Stimulated activated memory B cell treated with anti-CD40 and anti-IgM and Interleukin-4, amounts not matched to agents 10 μg/mL and 1 μg/mL and 100 μg/mL, for 72 hours (primary cell): Measurements from ENCODE around the gene DCLK1.

ENCODE experiments used
- ATAC-seq: fragments of 150-1000 bp; cut with Tn5 transposase; 2 replicates; pipeline ENCODE4 v1.10.0; 2021
- H3K27ac Mint-ChIP-seq: one replicate; pipeline ENCODE4 v1.8.0; 2022; ENCODE audit warnings: mild to moderate bottlenecking, mixed read lengths
- H3K27me3 Mint-ChIP-seq: one replicate; pipeline ENCODE4 v1.8.0; 2022; ENCODE audit warnings: mixed read lengths
- H3K36me3 Mint-ChIP-seq: one replicate; pipeline ENCODE4 v1.8.0; 2022; ENCODE audit warnings: mixed read lengths
- H3K4me1 Mint-ChIP-seq: one replicate; pipeline ENCODE4 v1.8.0; 2022; ENCODE audit warnings: mixed read lengths
- H3K4me3 Mint-ChIP-seq: one replicate; pipeline ENCODE4 v1.8.0; 2022; ENCODE audit warnings: mild to moderate bottlenecking, moderate library complexity, mixed read lengths
- H3K9me3 Mint-ChIP-seq: one replicate; pipeline ENCODE4 v1.8.0; 2022; ENCODE audit warnings: mixed read lengths

Gene DCLK1

DNA sequence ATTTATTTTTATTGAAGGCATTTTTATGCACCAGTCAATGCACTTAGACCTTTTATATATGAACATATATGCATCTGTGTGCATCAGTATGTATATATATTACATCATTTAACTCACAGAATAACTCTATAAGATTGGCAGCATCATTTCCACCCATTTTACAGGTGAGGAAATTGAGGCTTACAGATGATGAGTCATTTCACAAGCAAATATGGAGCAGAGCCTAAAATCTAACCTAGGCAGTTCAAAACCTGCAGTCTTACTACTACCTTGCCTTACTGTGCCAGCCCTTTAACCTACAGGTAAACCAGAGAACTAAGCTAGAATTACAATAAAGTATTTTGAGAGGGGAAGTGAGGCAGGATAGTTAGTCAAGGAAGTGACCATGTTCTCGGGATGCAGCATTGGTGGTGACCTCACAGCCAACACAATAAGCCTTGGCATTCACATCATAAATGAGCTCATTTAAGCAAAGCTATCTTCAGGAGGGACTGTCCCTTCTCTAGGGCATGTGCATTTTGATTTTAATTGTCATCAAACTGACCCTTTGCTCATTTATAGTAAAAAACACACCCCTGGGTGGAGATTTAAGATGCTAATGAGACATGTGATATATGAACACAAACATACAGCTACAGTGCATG is 274.3 kb downstream of the DCLK1 start:
- no peak for ATAC-seq
- H3K4me3 Mint-ChIP-seq, result no peak overlapping the region
- H3K36me3 Mint-ChIP-seq, result no peaks in the 10 kb centered on the region
- H3K27me3 Mint-ChIP-seq, result no peaks in the 10 kb centered on the region
- H3K4me1 Mint-ChIP-seq, result no peaks in the 10 kb centered on the region
- H3K9me3 Mint-ChIP-seq, result no peaks in the 10 kb centered on the region
- H3K27ac Mint-ChIP-seq, result no peak overlapping the region

DNA sequence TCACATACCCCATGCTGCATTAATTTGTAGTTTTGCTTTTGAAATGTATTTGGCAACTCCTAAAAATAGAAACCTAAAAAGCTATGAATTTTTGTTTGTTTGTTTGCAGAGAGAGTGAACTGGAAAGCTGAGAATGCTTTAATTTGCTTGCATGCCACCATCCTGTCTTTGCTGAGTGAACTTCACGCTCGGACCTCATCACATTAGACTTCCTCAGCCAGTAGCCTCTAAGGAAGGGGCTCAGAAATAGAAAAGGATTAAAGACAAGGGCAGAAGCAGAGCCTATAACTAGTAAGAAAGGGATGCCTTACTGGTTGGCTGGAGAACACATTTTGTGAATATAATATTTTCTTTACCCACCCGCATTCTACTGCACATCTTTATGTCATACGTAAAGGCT is 275.1 kb downstream of the DCLK1 start:
- peaks cover 3% of the 10 kb centered on the region for H3K9me3 Mint-ChIP-seq
- no peak for ATAC-seq
- no peaks in the 10 kb centered on the region for H3K27me3 Mint-ChIP-seq
- H3K36me3 Mint-ChIP-seq, result no peaks in the 10 kb centered on the region
- H3K4me3 Mint-ChIP-seq, result no peak overlapping the region
- H3K27ac Mint-ChIP-seq, result no peak overlapping the region
- H3K4me1 Mint-ChIP-seq, result no peaks in the 10 kb centered on the region

- no peak for ATAC-seq
- Mint-ChIP-seq H3K27me3 (no peaks in the 10 kb centered on the region), H3K9me3 (peaks cover 3% of the 10 kb centered on the region), H3K4me3 (no peak overlapping the region), H3K36me3 (no peaks in the 10 kb centered on the region), H3K27ac (no peak overlapping the region), H3K4me1 (no peaks in the 10 kb centered on the region)
Observed at GRCh38 chr13:35855531-35856019, 275.6 kb downstream of the DCLK1 start.

DNA sequence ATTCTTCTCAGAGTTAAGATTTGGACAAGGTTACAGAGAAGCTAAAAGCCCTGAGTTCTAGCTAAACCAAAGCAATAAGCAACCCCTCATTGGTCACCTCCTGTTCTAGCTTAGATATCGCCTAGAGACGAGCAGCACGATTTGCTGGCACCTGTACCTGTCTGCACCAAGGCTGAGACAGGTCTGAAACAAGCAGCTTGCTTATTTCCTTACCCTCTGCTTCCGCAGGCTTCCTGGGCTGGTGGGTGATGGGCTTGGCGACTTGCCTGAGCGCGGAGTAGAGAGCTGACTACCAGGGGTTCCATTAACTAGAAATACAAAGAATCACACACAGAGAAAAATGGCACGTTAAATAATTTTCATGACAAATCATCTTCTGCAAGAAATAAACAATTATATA is 276.9 kb downstream of the DCLK1 start:
- no peaks in the 10 kb centered on the region for H3K36me3 Mint-ChIP-seq
- no peaks in the 10 kb centered on the region for H3K27me3 Mint-ChIP-seq
- no peak overlapping the region for H3K27ac Mint-ChIP-seq
- H3K4me3 Mint-ChIP-seq, result no peak overlapping the region
- H3K9me3 Mint-ChIP-seq, result peaks cover 3% of the 10 kb centered on the region
- no peaks in the 10 kb centered on the region for H3K4me1 Mint-ChIP-seq
- ATAC-seq, result no peak

GRCh38 chr13:35851881-35852280 is 279.3 kb downstream of the DCLK1 start:
- no peak for ATAC-seq
- Mint-ChIP-seq H3K27ac (no peak overlapping the region), H3K36me3 (no peaks in the 10 kb centered on the region), H3K27me3 (no peaks in the 10 kb centered on the region), H3K4me3 (no peak overlapping the region), H3K4me1 (no peaks in the 10 kb centered on the region), H3K9me3 (peaks cover 3% of the 10 kb centered on the region)

DNA sequence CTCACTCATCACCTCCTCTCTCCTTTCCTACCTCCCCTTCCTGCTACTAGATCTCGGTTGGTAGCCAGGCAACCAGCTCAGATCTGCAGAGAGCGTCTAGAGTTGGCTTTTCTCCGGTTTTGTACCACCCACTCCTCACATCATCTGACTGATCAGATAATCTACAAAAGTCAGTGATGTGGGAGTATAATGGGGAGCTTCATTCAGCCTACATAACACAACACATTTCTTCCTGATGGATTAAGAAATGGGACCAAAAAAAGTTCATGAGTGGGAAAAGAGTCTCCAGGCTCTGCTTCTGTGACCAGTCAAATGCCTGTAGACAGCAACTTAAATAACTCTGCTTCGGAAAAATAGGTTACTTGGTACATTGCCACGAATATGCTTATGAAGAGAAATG is 279.8 kb downstream of the DCLK1 start:
- Mint-ChIP-seq H3K27ac (no peak overlapping the region), H3K4me1 (no peaks in the 10 kb centered on the region), H3K36me3 (no peaks in the 10 kb centered on the region), H3K9me3 (peaks cover 3% of the 10 kb centered on the region), H3K27me3 (no peaks in the 10 kb centered on the region), H3K4me3 (no peak overlapping the region)
- no peak for ATAC-seq

- Mint-ChIP-seq H3K27me3 (no peaks in the 10 kb centered on the region), H3K36me3 (no peaks in the 10 kb centered on the region), H3K27ac (no peak overlapping the region), H3K4me3 (no peak overlapping the region), H3K4me1 (no peaks in the 10 kb centered on the region), H3K9me3 (peaks cover 3% of the 10 kb centered on the region)
- ATAC-seq, result no peak
Observed at GRCh38 chr13:35850569-35850968, 280.6 kb downstream of the DCLK1 start.

GRCh38 chr13:35849256-35849644 is 281.9 kb downstream of the DCLK1 start:
- no peaks in the 10 kb centered on the region for H3K27me3 Mint-ChIP-seq
- H3K9me3 Mint-ChIP-seq, result peaks cover 3% of the 10 kb centered on the region
- H3K4me3 Mint-ChIP-seq, result no peak overlapping the region
- no peak for ATAC-seq
- no peaks in the 10 kb centered on the region for H3K4me1 Mint-ChIP-seq
- no peak overlapping the region for H3K27ac Mint-ChIP-seq
- H3K36me3 Mint-ChIP-seq, result no peaks in the 10 kb centered on the region

DNA sequence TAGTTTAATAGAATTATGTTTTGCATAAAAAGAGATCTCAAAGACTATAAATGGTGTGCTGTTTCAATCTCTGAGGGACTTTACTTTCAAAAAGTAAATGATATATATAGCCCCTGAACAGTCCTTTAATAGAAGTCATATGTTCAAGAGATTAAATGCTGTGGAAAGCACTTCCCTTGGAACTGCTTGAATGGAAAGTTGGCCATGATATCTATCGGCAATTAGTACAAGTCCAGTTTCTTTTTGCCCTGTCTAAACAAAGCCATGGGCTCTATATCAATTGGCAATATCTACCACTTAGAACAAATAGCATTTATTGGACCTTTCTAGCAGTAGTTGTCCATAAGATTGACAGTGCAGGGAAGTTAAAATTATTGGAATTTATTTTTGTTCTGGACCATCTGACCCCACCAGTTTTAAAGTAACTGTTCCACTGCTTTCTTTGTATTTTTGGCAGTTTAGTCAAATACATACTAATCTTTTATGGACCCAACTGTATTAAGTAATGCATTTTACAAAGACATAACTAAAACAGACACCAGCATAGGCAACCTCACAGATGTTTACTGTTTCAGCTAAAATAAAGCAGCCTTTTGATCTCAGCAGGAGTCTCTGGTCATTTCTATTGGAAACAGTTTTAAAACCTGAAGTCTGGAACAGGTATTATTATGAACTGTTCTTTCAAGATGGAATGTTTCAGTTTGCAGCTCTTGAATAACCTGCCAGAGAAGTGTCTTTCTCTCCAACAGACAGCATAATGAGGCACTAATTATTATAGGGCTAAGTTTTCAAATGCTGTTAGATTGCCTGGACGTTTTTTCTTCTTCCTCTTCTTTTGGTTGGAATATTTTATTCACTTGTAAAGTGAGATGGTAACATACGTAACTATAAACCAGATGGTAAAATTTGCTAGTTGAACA is 282.6 kb downstream of the DCLK1 start:
- Mint-ChIP-seq H3K36me3 (no peaks in the 10 kb centered on the region), H3K9me3 (peaks cover 3% of the 10 kb centered on the region), H3K4me1 (no peaks in the 10 kb centered on the region), H3K27ac (no peak overlapping the region), H3K27me3 (no peaks in the 10 kb centered on the region), H3K4me3 (no peak overlapping the region)
- no peak for ATAC-seq

- Mint-ChIP-seq H3K27me3 (no peaks in the 10 kb centered on the region), H3K9me3 (no peaks in the 10 kb centered on the region), H3K36me3 (no peaks in the 10 kb centered on the region), H3K4me1 (no peaks in the 10 kb centered on the region), H3K27ac (no peak overlapping the region), H3K4me3 (no peak overlapping the region)
- no peak for ATAC-seq
Observed at GRCh38 chr13:35843272-35843671, 287.9 kb downstream of the DCLK1 start.

DNA sequence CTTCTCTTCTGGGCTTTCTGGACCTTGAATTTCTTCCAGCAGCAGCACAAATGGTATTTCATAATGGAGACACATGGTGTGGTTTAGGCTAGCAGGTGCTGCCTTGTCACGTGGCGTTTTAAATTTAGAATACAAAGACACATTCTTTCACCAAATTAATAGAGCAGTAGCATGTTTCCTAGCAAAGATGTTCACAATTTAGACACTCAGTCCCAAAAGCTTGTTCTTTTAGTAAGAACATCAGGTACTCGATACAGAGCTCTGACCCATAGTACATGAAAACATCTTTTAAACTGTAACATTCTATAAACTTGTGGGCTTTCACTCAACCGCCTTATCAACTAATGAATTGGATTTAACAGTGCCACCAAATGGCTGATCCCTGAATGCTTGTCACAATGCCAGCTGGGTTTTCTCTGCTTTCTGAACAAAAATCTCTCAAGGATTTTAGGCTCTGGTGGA is 290.1 kb downstream of the DCLK1 start:
- no peak overlapping the region for H3K4me3 Mint-ChIP-seq
- no peak for ATAC-seq
- no peaks in the 10 kb centered on the region for H3K36me3 Mint-ChIP-seq
- H3K4me1 Mint-ChIP-seq, result no peaks in the 10 kb centered on the region
- no peaks in the 10 kb centered on the region for H3K9me3 Mint-ChIP-seq
- no peaks in the 10 kb centered on the region for H3K27me3 Mint-ChIP-seq
- H3K27ac Mint-ChIP-seq, result no peak overlapping the region

GRCh38 chr13:35839806-35840205 is 291.4 kb downstream of the DCLK1 start:
- no peaks in the 10 kb centered on the region for H3K4me1 Mint-ChIP-seq
- no peaks in the 10 kb centered on the region for H3K9me3 Mint-ChIP-seq
- no peak overlapping the region for H3K4me3 Mint-ChIP-seq
- no peak overlapping the region for H3K27ac Mint-ChIP-seq
- no peaks in the 10 kb centered on the region for H3K27me3 Mint-ChIP-seq
- no peak for ATAC-seq
- no peaks in the 10 kb centered on the region for H3K36me3 Mint-ChIP-seq

- Mint-ChIP-seq H3K4me1 (no peaks in the 10 kb centered on the region), H3K27me3 (no peaks in the 10 kb centered on the region), H3K4me3 (no peak overlapping the region), H3K27ac (no peak overlapping the region), H3K36me3 (no peaks in the 10 kb centered on the region), H3K9me3 (no peaks in the 10 kb centered on the region)
- no peak for ATAC-seq
Observed at GRCh38 chr13:35838356-35838755, 292.8 kb downstream of the DCLK1 start.

DNA sequence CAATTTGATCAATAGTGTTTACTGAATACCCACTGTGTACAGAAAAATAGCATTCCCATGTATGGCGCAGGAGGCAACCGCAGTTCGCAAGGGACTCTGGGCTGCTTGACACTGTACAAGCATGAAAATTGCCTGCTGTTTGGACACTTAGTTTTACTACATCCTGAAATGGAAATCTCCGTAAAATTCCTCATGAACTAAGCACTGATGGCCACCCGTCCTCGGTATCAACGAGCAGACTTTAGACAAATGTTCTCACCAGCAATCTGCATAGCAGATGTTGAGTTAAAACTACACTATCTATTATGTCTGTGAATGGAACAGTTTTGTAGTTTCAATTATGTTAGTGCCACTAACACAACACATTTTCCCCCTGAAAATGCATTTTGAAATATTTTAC is 294.7 kb downstream of the DCLK1 start:
- H3K36me3 Mint-ChIP-seq, result no peaks in the 10 kb centered on the region
- H3K4me1 Mint-ChIP-seq, result no peaks in the 10 kb centered on the region
- no peak for ATAC-seq
- no peaks in the 10 kb centered on the region for H3K27me3 Mint-ChIP-seq
- no peak overlapping the region for H3K27ac Mint-ChIP-seq
- no peaks in the 10 kb centered on the region for H3K9me3 Mint-ChIP-seq
- H3K4me3 Mint-ChIP-seq, result no peak overlapping the region

- Mint-ChIP-seq H3K27ac (no peak overlapping the region), H3K4me1 (no peaks in the 10 kb centered on the region), H3K36me3 (no peaks in the 10 kb centered on the region), H3K4me3 (no peak overlapping the region), H3K9me3 (no peaks in the 10 kb centered on the region), H3K27me3 (no peaks in the 10 kb centered on the region)
- no peak for ATAC-seq
Observed at GRCh38 chr13:35835989-35836388, 295.2 kb downstream of the DCLK1 start.
